GM21619 (cell line): Measurements from ENCODE around the gene DLK2.
A peak's percentile ranks its signal among the peaks of the same experiment; 100 is the strongest.
"Not testable (repeated sequence)": the region's sequence is repeated elsewhere in the genome, so short reads cannot be mapped to it uniquely, and the experiment has no call there.

Experiments used
- ATAC-seq: cut with Tn5 transposase; IDR thresholded peaks from one replicate; pipeline ENCODE4 v1.9.1; 2021; ENCODE audit not compliant: unreplicated experiment

DLK2 gene

GRCh38 chr6:43488667-43489276, 33.4 kb upstream of the DLK2 start:
- no peak for ATAC-seq

- ATAC-seq, result no peak
Observed at GRCh38 chr6:43481591-43482236, 26.4 kb upstream of the DLK2 start.

DNA sequence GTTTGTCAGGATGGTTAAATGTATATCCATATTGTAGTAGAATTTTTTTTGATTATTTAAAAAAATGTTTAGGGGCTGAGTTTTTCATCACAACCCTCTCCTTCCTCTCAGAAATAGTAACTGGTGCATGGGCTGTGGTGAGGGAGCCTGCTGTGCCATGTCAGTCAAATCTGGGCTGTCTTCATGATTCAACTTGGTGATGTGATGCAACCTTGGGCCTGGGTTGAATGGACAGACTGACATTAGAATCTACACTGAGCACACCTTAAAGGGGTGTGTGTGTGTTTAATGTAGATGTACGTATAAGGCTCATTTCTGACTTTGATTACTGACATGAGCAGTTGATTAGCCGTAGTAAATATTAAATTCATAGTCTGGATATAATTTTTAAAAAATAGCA, 25.7 kb upstream of the DLK2 start:
- no peak for ATAC-seq

DNA sequence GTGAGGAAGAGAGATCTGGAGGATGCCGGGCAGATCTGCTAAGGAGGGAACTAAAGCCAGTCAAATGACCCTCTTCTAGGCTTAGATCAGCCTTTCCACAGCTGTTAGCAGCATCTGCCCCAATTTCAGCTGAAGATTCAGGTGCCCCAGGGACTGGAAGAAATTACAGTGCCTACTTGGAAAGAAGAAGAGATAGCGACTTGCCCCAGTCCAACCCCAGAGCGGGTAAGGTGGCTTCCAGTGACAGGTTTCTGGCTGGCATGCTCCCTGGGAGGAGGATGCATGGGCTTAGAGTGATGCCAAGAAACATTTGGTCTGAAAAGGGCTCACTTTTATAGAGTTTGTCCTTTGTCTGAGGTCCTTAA, 22.6 kb upstream of the DLK2 start:
- ATAC-seq, result no peak

DNA sequence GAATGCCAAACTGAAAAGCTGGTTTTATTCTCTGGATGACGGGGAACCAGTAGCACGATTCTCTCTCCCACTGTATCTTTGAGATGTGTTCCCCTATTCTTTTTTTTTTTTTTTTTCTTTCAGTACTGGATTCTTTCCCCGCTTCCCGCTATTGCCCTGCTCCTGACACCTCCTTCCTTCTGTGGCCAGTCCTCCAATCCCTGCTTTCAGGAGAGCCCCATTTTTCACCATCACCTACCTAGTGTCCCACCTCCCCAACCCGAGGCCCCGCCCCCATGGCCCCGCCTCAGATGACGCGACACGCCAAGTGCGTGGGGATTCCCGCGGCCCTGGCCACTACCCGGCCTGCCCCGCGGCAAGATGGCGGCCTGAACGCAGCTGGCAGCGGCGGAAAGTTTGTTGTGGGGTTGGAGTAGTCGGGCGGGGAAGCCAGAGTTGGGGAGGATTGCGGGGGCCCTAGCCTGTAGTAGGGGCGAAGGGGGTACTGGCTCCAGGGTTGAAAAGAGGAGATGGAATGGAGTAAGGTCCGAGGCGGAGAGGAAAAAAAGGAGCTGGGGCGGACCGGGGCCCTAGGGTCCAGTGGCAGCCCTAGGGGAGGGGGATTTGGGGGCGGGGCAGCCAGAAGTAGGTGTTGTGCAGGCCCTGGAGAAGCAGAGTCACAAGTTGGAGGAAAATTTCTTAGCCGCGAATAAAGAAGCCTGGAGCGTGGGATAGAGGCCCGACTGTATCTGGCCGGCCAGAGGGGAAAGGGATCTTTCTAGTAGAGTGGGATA, 22.1 kb upstream of the DLK2 start, which contains the start of gene TJAP1:
TJAP1 (plus strand) TSS at position 336 of the 773 bp plus-strand sequence. CDS start 21,432 bp downstream, outside the sequence.
- peak; percentile 98 for ATAC-seq

DNA sequence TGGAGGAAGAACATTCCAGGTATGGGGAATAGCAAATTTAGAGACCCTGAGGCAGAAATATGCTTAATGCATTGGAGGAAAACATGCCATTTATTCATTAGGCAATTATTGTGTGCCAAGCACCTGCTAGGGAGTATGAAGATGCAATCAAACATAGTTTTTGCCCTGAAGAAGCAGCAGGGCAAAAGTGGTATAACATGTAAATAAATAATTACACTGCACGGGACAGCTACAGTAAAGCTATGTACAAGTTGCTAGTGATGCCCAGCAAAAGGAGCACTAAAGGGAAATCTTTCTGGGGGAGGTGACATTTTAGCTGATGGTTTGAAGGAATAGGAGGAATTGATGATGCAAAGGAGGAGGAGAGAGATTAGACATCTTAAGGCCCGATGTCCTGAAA, 21.4 kb upstream of the DLK2 start:
- ATAC-seq, result no peak

- no peak for ATAC-seq
Observed at GRCh38 chr6:43475516-43475915, 20.2 kb upstream of the DLK2 start.

- ATAC-seq, result no peak
Observed at GRCh38 chr6:43472515-43472914, 17.2 kb upstream of the DLK2 start.

DNA sequence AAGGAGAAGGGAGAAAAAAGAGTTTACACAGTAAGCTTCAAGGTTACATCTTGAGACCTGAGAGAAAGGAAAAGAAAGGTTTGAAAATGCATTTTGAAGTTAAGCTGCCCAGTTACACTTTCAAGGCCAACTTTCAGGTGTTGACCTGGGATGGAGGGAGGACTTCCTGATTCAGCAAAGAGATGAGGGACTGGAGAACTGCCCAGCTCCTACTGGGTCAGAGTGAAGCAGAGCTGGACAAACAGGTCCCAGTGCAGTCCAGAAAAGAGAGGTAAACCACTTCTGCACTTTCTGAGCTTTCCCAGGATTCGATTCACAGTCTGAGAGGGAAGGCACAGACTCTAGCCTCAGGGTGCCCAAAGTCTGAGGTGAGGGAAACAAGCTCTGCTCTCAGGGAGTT, 16.1 kb upstream of the DLK2 start:
- ATAC-seq, result no peak

DNA sequence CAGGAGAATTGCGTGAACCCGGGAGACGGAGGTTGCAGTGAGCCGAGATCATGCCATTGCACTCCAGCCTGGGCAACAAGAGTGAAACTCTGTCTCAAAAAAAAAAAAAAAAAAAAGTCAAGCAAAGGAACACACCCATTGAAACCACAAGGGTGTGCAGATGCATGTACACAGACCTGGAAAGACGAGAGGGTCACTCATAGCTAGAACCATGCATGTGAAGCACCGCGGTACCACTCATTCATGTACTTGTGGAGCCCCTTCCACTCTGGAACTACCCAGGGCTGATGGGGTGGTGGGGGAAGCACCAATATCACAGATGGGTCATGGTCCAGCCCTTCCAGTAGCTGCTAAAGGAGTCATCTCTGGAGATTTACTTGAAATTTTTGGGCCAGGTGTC, 14.6 kb upstream of the DLK2 start:
- ATAC-seq, result no peak

DNA sequence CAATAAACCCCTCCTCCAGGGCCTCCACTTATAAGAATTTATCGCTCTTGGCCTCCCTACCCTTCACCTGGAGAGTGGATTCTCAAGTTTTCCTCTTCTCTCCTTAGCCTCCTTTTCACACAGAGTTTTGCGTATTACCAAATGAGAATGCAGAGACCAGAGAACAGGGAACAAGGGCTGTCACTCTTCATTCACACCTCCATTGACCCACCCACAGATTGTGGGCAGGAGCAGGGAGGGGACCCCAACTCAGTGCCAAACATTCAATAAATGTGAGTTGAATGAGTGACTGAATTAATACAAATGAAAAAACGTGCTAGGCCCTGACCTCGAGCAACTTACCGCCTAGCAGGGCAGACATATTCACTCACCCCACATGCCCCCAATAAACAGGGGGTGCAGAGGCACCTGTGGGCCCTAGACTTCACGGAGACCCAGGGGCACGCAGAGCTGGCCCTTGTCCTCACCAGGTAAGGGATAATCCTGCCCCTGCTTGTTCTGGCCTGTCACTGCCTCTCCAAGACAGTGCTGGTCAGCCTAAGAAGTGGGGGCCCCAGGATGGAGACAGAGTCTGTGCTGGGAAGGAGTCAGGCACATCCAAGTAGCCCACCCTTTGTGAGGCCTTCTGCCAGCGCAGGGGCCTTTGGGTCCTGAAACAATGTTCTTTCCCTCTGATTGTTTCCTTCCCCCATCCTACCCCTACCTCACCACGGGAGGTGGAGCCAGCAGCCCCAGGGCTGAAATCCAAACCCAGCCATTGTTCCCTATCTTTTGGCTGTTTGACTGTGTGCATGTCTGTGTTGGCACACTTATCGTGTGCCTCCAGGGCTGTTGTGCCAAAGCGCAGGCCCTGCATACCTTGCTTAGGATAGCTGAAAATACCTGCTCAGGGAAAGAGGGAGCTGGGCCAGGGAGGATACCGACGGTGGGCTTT, 13.7 kb upstream of the DLK2 start:
- ATAC-seq, result no peak

DNA sequence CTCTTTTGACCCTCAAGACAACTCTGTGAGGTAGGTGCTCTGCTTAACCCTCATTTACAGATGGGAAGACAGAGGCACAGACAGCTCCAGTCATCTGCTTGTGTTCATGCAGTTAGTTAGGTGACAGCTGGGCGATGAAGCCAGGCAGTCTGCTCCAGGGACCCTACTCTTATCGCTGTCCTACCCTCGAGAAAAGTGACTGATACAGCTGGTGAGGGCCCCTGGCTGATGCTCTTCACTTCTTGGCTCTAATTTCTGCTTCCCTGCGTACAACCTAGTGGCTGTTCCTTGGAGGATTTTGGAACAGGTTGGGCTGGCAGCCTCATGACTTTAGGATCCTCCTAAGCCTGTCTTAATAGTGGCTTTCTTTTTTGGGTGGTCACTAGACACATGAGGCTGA, 12.9 kb upstream of the DLK2 start:
- no peak for ATAC-seq

DNA sequence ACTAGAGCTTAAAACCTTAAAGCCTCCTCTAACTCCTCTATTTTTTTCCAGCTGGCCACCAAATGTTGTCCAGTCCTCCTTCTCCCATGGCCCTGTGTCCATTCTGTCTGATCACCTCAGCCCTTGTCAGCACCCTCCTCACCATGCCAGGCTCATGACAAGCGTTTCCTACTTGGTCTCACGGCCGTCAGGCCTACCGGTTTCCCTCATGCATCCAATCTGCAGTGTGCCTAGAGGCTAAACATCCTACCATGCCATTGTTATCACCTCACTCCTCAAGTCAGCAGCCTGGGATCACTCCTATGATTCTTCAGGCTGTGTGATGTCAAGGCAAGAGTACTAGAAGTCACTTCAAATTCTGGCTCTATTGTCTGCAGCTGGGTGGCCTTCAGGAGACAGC, 12.4 kb upstream of the DLK2 start:
- ATAC-seq, result no peak

- not testable (repeated sequence) for ATAC-seq
Observed at GRCh38 chr6:43467265-43467664, 11.9 kb upstream of the DLK2 start.

DNA sequence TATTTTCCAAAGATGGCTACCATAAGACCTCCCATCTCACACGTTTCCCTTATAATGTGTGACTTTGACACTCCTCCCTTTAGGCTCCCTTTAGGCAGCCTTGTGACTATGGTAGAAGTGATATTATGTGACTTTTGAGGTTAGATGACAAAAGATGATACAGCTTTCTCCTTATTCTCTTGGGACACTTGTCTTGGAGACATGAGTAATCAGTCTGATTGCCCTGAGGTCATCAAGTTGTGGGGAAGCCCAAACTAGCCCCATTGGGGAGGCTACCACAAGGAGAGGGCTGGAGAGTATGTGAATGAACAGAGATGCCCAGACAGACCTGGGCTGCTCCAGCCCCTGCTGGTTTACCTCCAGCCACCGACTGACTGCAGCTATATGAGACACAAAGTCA, 10.6 kb upstream of the DLK2 start:
- ATAC-seq, result no peak

GRCh38 chr6:43464337-43464736, 9.0 kb upstream of the DLK2 start:
- ATAC-seq, result no peak

DNA sequence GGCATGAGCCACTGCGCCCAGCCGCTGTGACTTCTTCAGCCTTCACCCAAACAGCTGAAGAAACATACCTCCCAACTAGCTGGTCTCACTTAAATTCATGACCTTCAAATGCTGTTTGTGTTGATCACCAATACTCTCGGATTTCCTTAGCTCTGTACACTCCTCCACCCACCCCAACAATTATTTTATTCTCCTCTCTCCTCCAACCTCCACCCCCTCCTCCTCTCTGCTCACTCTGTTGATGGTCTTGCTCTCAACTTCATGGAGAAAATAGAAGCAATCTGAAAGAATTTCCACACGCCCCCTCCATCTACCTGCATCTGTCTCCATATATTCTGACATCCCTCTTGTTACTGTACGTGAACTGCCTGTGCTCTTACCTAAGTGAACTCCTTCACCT, 6.6 kb upstream of the DLK2 start:
- no peak for ATAC-seq

DNA sequence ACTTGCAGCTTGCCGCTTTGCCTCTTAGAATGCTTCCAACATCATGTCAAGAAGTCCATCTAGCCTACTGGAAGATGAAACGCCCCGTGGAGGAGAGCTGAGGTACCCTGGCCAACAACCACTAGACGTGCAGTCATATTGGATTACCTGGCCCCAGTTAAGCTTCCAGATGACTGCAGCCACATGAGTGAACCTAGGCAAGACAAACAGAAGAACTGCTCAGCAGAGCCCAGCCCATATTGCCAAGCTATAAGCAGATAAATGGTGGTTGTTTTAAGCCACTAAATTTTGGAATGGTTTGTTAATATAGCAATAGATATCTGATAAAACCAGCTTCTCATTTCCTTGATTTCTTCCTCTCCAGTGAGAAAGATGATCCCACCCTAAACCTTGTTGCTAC, 4.7 kb upstream of the DLK2 start:
- ATAC-seq, result no peak

DNA sequence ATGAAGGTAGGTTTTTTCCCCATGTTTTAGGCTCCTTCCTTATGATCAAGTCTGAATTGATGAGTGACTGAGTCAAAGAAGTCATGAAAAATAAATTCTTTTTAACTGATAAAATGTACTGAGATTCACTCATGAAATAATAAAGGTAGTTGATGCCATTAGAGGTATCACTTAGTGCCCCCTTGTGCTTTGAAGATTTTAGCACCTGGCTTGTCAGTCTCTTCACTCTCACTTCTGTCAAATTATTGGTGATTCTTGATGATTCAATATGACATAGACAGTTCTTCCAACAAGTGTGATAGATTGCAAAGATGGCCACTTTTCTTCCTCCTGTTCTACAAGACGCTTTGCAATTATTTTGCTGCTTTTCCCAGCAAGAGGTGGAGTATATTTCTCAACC, 4.2 kb upstream of the DLK2 start:
- no peak for ATAC-seq

- ATAC-seq, result not testable (repeated sequence)
Observed at GRCh38 chr6:43458154-43458553, 2.8 kb upstream of the DLK2 start.

GRCh38 chr6:43457643-43458042, 2.3 kb upstream of the DLK2 start:
- no peak for ATAC-seq
